Neural cell (in vitro differentiated cells): ENCODE measurements around the gene PRKCA.

Source experiments
- CTCF ChIP-seq: fragments of 450-650 bp; IDR thresholded peaks from 2 replicates; pipeline ENCODE4 v1.5.1; 2014; ENCODE audit warnings: antibody characterized with exemption, mild to moderate bottlenecking, moderate library complexity; ENCODE audit not compliant: poor library complexity, severe bottlenecking
- EZH2 ChIP-seq: fragments of 200-600, 300-800 bp; shearing (Covaris generic), sonication (generic); IDR thresholded peaks from 2 replicates; pipeline ENCODE4 v1.6.1; 2014; ENCODE audit warnings: antibody characterized with exemption, low read length, borderline replicate concordance, mild to moderate bottlenecking; ENCODE audit not compliant: insufficient read depth, poor library complexity, severe bottlenecking
- MXI1 ChIP-seq: fragments of 450-650 bp; conservative IDR thresholded peaks from 2 replicates; pipeline ENCODE4 v1.6.1; 2014; ENCODE audit warnings: antibody characterized with exemption, mild to moderate bottlenecking; ENCODE audit not compliant: poor library complexity, severe bottlenecking
- RAD21 ChIP-seq: fragments of 450-650 bp; conservative IDR thresholded peaks from 2 replicates; pipeline ENCODE4 v1.6.1; 2014; ENCODE audit warnings: antibody characterized with exemption, mild to moderate bottlenecking, moderate library complexity
- REST ChIP-seq: IDR thresholded peaks from 2 replicates; pipeline ENCODE4 v1.6.1; 2012; ENCODE audit warnings: borderline replicate concordance
- SMC3 ChIP-seq: fragments of 450-650 bp; conservative IDR thresholded peaks from 2 replicates; pipeline ENCODE4 v1.6.1; 2014; ENCODE audit warnings: antibody characterized with exemption, mild to moderate bottlenecking, moderate library complexity; ENCODE audit not compliant: poor library complexity
- TAF1 ChIP-seq: IDR thresholded peaks from 2 replicates; pipeline ENCODE4 v1.6.1; 2012; ENCODE audit warnings: low read depth

GRCh38 chr17:66562119-66562518 is 259.7 kb downstream of the PRKCA start:
- TF ChIP-seq RAD21: no peak
- no peak for TF ChIP-seq CTCF
- no peak for TF ChIP-seq SMC3
- no peak for TF ChIP-seq EZH2
- no peak for TF ChIP-seq REST
- TF ChIP-seq MXI1: no peak
- TF ChIP-seq TAF1: no peak
